Activated T-cell treated with anti-CD3 and anti-CD28 coated beads for 1 hour (primary cell): ENCODE data around the gene GRID1.

ENCODE experiments used
- DNase-seq: peaks from one replicate; pipeline ENCODE4 v3.0.0-alpha.2; 2020; ENCODE audit warnings: low read depth

Gene GRID1

DNA sequence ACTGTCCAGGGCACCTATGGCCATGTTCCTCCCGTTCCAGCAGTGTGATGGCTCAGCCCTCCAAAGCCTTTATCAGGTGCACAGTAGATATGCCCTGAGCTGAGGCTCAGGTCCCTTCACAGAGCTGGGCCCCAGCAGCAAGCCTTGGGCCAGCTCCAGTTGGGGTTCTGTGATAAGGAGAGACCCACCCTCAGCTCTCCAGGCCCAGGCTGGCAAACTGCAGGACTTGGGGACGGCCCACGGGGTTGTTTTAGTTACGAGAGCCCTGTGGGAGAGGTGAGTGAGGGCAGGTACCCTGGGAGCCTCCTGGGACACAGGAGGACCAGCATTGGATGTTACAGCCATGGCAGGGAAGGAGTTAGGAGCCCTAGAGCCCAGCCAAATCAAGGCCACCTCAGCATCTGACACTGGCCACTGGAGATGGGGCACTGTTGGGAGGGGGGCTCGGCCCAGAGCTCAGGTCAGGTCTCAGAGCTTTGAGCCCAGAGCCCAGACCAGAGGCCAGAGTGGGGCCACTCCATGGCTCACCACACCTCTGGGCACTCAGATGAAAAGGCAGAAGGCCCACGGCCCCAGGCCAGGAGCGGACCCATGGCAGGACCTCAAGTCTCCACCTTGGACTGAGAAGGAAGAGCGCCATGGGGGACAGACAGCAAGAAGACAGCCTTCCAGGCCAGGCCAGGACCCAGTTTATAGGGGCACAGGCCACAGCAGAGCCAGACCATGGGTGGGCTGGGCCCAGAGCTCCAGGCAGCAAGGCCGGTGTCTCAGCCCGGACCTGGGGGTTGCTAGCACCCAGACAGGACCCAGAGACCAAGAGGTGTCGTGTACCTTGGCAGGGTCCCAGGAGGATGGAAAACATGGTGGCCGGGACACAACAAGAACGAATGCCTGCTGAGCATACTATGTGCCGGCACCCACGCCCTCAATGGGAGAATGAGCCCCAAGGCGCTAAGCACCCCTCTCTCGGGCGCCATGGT is 12.8 kb downstream of the GRID1 start:
- no peak for DNase-seq

GRCh38 chr10:86350897-86351296 is 15.7 kb downstream of the GRID1 start:
- DNase-seq: no peak

DNA sequence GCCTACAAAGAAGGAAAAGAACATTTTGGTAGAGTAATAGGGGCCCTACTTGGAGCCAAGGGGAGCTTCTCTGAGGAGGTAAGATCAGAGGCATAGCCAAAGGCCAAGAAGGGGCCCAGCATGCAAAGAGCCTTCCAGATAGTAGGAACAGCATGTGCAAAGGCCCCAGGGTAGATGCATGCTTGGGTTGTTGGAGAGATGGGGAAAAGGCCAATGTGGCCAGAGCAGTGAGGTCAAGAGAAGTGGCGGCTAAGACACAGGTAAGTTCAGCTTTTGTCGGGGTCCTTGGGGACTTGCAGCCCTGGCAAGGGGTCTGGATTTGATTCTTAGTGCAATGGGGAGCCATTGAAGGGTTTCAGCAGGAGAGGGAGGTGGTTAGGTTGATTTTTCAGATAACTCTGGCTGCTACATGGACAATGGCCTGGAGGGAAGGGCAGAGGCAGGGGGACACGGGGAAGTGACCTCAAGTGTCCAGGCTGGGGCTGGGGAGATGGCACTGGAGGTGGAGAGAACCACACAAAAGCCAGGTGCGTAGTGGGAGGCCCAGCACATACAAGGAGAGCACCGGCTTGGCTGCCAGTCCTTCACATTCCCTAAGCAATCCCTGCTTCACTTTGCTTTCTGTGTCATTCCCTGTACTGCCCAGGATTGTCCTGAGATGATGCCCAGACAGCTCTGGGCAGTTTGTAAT is 16.5 kb downstream of the GRID1 start:
- no peak for DNase-seq

- no peak for DNase-seq
Measured at GRCh38 chr10:86349474-86349873, 17.1 kb downstream of the GRID1 start.

GRCh38 chr10:86348321-86349210 is 18.0 kb downstream of the GRID1 start:
- DNase-seq: no peak

GRCh38 chr10:86347856-86348255 is 18.7 kb downstream of the GRID1 start:
- DNase-seq: no peak

DNA sequence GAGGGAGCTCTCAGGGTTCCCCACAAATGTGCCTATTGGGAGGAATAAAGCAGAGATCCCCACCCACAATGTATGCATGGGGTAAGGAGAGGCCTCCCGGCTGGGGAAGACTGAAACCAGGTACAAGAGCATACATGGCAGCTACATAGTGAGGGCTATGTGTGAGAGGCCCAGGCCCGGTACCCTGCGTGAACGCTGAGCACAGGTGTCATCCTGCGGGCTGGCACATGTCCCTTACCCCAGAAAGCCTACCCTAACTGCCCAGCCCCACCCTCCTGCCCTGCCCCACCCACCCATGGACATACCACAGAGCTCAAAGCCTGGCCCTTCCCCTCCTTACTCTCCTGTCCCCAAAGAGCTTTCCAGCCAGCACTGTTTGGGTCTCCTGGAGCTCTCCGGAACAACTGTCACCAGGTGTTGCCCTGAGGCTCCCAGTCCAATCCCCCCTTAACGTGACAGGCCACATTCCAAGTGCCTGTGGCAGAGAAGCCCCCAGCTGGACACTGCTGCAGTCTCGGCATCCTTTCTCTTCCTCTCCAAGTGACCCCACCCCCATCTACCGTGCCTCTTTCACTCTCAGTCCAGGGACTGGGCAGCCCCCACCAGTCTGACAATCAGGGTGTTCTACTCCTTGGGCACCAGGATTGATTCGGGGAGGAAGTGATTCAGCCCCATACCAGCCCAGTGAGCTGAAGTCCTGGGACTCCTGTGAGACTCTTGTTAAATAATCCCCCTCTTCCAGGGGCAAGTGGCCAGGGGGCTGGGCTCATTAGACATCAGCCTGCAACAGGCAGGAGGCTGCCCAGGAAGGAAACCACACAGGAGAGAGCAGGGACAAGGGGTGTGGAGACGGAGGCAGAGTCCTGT is 19.6 kb downstream of the GRID1 start:
- no peak for DNase-seq

- DNase-seq: no peak
Measured at GRCh38 chr10:86345859-86346798, 20.5 kb downstream of the GRID1 start.

GRCh38 chr10:86345296-86345858 is 21.2 kb downstream of the GRID1 start:
- DNase-seq: no peak

DNA sequence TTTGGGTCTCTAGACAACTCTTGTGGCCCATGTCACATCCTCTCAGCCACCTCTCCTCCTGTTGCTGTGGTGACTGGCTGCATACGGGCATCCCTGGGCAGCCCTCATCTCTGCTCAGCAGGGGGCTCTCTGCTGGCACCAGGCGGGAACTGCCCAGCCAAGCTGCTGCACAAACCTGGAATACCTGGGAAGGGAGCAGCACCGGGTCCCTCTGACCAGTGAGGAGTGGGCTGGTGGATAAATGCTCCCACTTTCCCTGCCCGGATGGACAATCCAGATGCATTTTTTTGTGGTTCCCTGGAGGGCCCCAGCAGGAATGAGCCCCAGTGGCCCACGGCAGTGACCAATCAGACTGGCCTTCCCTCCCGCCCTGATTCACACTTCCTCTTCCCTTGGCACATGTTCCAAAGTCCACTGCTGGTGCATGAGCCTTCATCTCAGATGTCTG is 21.9 kb downstream of the GRID1 start:
- no peak for DNase-seq

GRCh38 chr10:86344281-86344680 is 22.3 kb downstream of the GRID1 start:
- no peak for DNase-seq

GRCh38 chr10:86343761-86344160 is 22.8 kb downstream of the GRID1 start:
- no peak for DNase-seq

GRCh38 chr10:86342111-86342863 is 24.3 kb downstream of the GRID1 start:
- no peak for DNase-seq

GRCh38 chr10:86341361-86341811 is 25.2 kb downstream of the GRID1 start:
- DNase-seq: no peak

DNA sequence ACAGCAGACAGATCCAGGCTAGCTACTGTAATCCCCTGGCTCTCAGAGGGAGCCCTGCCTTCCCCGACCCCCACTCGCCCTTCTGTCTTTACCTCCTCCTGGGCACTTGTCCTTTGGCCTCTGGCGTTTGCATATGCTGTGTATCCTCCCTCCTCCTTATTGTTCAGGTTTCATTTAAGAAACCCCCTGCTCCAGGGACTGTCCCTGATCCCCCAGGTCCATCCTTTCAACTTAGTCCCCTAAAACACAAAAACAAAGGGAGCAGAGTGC is 25.7 kb downstream of the GRID1 start:
- DNase-seq: no peak

- no peak for DNase-seq
Measured at GRCh38 chr10:86340176-86340990, 26.2 kb downstream of the GRID1 start.

- DNase-seq: no peak
Measured at GRCh38 chr10:86339226-86339865, 27.2 kb downstream of the GRID1 start.

- DNase-seq: no peak
Measured at GRCh38 chr10:86337121-86337601, 29.4 kb downstream of the GRID1 start.
